ENCODE measurements around the gene RPS15. TPM values are rescaled to one million over a fixed set of nuclear protein-coding genes. Genes with fewer than 3 reads are reported as not detected.

RPS15 gene
- total RNA-seq, 2 experiments from 2014 or later, result 1,854 to 1,879 TPM

DNA sequence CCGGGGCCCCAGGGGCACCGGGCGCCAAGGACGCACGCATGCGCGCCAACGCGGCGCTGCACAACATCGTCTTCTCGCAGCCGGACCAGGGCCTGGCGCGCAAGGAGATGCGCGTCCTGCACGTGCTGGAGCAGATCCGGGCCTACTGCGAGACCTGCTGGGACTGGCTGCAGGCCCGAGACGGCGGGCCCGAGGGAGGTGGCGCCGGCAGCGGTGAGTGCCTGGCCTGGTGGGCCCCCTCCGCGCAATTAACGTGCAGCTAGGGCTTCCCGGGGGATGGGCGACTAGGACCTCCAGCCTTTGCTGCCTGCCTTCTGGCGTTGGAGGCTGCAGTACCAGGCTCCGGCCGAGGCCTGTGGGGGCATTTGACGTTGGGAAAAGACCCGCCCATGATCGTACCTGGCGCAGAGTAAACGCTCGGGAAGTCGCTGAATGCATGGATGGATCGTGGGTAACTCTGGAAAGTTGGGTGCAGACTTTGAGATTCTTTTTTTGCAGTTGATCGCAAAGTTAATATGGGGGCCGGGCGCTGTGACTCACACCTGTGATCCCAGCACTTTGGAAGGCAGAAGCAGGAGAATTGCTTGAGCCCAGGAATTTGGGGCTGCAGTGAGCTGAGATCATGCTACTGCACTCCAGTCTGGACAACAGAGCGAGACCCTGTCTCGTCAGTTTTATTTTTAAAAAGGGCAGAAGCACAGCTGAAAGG is 19.0 kb downstream of the RPS15 start:
- H3K9me3 Mint-ChIP-seq, result no peaks in the 10 kb centered on the region
- no peak for DNase-seq

DNA sequence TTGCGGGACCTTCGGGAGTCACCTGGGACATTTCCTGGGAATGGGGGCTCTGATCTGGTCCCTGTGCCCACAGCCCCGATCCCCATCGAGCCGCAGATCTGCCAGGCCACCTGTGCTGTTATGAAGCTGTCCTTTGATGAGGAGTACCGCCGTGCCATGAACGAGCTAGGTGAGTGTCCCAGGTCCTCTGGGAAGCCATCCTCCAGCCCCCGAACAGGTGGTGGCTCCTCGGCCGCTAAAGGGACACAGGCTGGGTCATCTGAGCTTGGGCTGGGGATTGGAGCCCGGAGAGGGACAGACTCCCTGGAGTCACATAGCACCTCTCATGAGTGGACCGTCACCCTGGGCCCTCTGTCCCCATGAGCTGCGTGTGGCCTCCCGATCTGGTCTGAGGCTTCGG is 19.7 kb downstream of the RPS15 start:
- Mint-ChIP-seq H3K27me3 (peaks cover 34% of the 10 kb centered on the region), H3K36me3 (ENCODE audit: low read depth) (no peaks in the 10 kb centered on the region), H3K4me1 (ENCODE audit: low read depth) (peaks cover 13% of the 10 kb centered on the region), H3K27ac (no peak overlapping the region), H3K4me3 (no peak overlapping the region), H3K9me3 (no peaks in the 10 kb centered on the region)
- ATAC-seq, result no peak
- intact Hi-C loops (cut with micrococcal nuclease), result no loop called here
- ChIA-PET CTCF (interaction anchor here (0.9 to 1.8 kb wide), 3 partner anchors 8 to 89 kb away, joined by 3 to 6 read pairs (median 5); no protein-coding TSS in a partner anchor), POLR2A (interaction anchor here (0.9 to 1.9 kb wide), 4 partner anchors 8 to 16 kb away, joined by 3 to 6 read pairs (median 4); no protein-coding TSS in a partner anchor)
- no peak for DNase-seq
- TF ChIP-seq, protein P1, sequence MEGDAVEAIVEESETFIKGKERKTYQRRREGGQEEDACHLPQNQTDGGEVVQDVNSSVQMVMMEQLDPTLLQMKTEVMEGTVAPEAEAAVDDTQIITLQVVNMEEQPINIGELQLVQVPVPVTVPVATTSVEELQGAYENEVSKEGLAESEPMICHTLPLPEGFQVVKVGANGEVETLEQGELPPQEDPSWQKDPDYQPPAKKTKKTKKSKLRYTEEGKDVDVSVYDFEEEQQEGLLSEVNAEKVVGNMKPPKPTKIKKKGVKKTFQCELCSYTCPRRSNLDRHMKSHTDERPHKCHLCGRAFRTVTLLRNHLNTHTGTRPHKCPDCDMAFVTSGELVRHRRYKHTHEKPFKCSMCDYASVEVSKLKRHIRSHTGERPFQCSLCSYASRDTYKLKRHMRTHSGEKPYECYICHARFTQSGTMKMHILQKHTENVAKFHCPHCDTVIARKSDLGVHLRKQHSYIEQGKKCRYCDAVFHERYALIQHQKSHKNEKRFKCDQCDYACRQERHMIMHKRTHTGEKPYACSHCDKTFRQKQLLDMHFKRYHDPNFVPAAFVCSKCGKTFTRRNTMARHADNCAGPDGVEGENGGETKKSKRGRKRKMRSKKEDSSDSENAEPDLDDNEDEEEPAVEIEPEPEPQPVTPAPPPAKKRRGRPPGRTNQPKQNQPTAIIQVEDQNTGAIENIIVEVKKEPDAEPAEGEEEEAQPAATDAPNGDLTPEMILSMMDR (IDR thresholded peaks at IDR 0.05), result no peak

More for the DNA sequence above, 19.0 kb downstream of the RPS15 start:
- TF ChIP-seq, protein P1 (IDR thresholded peaks at IDR 0.05), result no peak
- Mint-ChIP-seq H3K27me3 (peaks cover 40% of the 10 kb centered on the region), H3K4me1 (ENCODE audit: low read depth) (peaks cover 13% of the 10 kb centered on the region), H3K27ac (no peak overlapping the region), H3K36me3 (ENCODE audit: low read depth) (no peaks in the 10 kb centered on the region), H3K4me3 (no peak overlapping the region)
- ChIA-PET CTCF (interaction anchor here (0.7 to 1.8 kb wide), 4 partner anchors 9 to 89 kb away, joined by 3 to 6 read pairs (median 4); no protein-coding TSS in a partner anchor), POLR2A (interaction anchor here (0.9 to 1.9 kb wide), 4 partner anchors 9 to 16 kb away, joined by 3 to 6 read pairs (median 4); no protein-coding TSS in a partner anchor)
- intact Hi-C loops (cut with micrococcal nuclease), result no loop called here
- no peak for ATAC-seq

DNA sequence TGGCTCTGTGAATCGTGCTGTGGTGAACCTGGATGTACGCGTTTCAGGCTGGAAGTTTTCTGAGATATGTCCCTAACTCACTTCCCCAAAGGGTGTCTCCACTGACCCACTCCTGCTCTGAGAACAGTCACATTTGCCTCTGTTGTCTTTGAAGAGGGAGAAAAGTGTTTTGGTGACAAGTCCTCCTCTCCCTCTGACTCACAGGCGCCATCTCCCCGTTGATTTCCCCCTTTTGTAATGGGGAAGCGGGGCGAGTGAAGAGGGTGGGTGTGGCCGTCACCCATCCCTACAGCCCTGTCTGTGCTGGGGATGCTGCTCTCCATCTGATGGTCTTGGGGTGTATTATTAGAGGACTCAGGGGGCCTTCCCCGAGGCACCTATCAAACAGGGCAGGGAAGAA is 21.3 kb downstream of the RPS15 start:
- ATAC-seq (no peak), DNase-seq (no peak)
- TF ChIP-seq, protein P1 (IDR thresholded peaks at IDR 0.05), result no peak
- ChIA-PET CTCF (no interaction called here), POLR2A (interaction anchor here (0.5 to 1.1 kb wide), 2 partner anchors 22 to 55 kb away, joined by 3 read pairs; no protein-coding TSS in a partner anchor)
- intact Hi-C loops (cut with micrococcal nuclease), result no loop called here
- Mint-ChIP-seq H3K36me3 (ENCODE audit: low read depth) (no peaks in the 10 kb centered on the region), H3K27me3 (peaks cover 25% of the 10 kb centered on the region), H3K27ac (no peak overlapping the region), H3K4me1 (ENCODE audit: low read depth) (peaks cover 11% of the 10 kb centered on the region), H3K4me3 (no peak overlapping the region), H3K9me3 (no peaks in the 10 kb centered on the region)

DNA sequence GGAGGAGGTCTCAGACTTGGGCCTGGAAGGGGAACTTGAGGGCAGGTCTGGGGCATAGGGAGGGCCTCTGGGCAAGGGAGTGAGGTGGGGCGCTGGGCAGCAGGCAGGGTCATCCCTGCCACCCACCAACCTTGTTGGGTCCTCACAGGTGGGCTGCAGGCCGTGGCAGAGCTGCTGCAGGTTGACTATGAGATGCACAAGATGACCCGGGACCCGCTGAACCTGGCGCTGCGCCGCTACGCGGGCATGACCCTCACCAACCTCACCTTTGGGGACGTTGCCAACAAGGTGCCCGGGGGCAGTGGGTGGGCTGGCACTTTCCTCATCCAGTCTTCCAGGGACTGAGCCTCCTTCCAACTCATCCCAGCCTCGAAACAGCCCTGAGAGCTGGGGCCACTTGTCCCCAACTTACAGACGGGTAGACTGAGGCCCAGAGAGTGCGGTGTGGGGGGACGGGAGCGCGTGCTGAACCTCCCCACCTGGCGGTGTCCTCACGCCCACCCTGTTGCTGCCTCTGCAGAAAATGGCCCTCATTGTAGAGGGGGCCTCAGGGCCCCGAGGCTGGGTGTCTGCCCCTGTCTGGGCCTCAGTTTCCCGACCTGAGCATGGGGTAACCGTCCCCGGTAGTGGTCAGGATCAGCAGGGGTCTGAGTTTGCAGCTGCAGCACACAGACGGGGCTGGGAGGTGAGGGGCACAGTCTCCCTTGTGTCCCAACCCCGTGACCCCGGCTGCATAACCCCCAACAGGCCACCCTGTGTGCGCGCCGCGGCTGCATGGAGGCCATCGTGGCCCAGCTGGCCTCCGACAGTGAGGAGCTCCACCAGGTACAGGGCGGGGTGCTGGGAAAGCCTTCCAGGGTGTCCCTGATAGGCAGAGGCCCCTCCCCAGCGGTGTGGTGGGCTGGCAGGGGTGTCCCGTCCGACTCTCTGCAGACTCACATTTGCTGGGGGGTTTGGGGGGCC is 22.1 kb downstream of the RPS15 start:
- intact Hi-C loops (cut with micrococcal nuclease), result no loop called here
- no peak overlapping the region for H3K27ac Mint-ChIP-seq
- ChIA-PET POLR2A (interaction anchor here (1.1 kb wide), 1 partner anchor 22 kb away, joined by 3 read pairs; no protein-coding TSS in a partner anchor), CTCF (no interaction called here)
- no peaks in the 10 kb centered on the region for H3K9me3 Mint-ChIP-seq
- no peak for ATAC-seq
- H3K27me3 Mint-ChIP-seq, result peaks cover 18% of the 10 kb centered on the region
- no peaks in the 10 kb centered on the region for H3K36me3 Mint-ChIP-seq (ENCODE audit: low read depth)
- TF ChIP-seq, protein P1 (IDR thresholded peaks at IDR 0.05), result no peak
- DNase-seq, result no peak
- no peak overlapping the region for H3K4me3 Mint-ChIP-seq
- H3K4me1 Mint-ChIP-seq (ENCODE audit: low read depth), result peaks cover 8% of the 10 kb centered on the region
